Sigmoid colon (tissue), 4 donors: ENCODE data around the gene ATG9B.

Source experiments
- CTCF ChIP-seq, 4 experiments: fragments of 450-650 bp in 3 of 4; fragments of 200-600 bp in 1 of 4; IDR thresholded peaks; one replicate each; pipeline ENCODE4 v1.5.1; 2016 to 2019; ENCODE audit warnings: antibody characterized with exemption in 4 of 4, mild to moderate bottlenecking in 3 of 4, moderate library complexity in 2 of 4
- POLR2AphosphoS5 ChIP-seq, 4 donors: sonication (generic); formaldehyde crosslinking; IDR thresholded peaks; one replicate each; pipeline ENCODE4 v1.6.1; 2017; ENCODE audit warnings: antibody characterized with exemption in 4 of 4

- TF ChIP-seq CTCF (IDR thresholded peaks at IDR 0.05) (no peak), POLR2AphosphoS5 (IDR thresholded peaks at IDR 0.05) (no peak)
Observed at GRCh38 chr7:150973571-150974451, 50.5 kb downstream of the ATG9B start.
